ENCODE measurements around the gene SLC9A9. TPM values are rescaled to one million over a fixed set of nuclear protein-coding genes. Genes with fewer than 3 reads are reported as not detected.
A peak's percentile ranks its signal among the peaks of the same experiment; 100 is the strongest.

Gene SLC9A9
- total and polyA plus RNA-seq, 9 of the 15 experiments (the other 6 are each of a cell fraction or from before 2014, with no cell fraction given) = 0.03 to 0.13 TPM; not detected in 7

DNA sequence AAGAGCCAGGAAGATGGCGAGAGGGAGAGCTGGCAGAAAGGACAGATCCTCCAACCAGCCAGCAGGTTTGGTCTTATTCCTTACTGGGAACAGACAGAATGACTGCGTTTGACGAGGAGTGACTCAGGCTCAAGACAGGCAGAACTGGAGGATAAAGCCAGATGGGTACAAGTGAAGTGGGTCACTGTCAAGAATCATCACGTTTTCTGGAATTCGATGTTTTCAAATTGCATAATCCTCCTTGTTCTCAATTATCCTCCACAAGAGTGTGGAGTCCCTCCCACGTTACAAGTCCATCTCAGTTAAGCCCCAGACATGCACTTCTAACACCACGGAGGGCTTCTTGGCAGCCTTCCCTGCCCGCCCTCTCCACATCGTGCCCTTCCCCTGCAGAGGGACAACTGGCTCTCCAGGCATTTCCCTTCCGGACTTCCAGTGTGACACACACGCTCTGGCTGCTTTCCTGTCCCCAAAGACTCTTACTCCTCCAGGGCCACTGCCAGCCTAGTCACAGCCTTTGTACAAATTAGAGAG is 545.6 kb downstream of the SLC9A9 start (continued):
- 0 out of 6 replicates have a peak, but pooled peaks of 1 of the 3 experiments have one; percentile 35 for TF ChIP-seq ZBTB11 (CRISPR knock-in tag; IDR thresholded peaks at IDR 0.05)

DNA sequence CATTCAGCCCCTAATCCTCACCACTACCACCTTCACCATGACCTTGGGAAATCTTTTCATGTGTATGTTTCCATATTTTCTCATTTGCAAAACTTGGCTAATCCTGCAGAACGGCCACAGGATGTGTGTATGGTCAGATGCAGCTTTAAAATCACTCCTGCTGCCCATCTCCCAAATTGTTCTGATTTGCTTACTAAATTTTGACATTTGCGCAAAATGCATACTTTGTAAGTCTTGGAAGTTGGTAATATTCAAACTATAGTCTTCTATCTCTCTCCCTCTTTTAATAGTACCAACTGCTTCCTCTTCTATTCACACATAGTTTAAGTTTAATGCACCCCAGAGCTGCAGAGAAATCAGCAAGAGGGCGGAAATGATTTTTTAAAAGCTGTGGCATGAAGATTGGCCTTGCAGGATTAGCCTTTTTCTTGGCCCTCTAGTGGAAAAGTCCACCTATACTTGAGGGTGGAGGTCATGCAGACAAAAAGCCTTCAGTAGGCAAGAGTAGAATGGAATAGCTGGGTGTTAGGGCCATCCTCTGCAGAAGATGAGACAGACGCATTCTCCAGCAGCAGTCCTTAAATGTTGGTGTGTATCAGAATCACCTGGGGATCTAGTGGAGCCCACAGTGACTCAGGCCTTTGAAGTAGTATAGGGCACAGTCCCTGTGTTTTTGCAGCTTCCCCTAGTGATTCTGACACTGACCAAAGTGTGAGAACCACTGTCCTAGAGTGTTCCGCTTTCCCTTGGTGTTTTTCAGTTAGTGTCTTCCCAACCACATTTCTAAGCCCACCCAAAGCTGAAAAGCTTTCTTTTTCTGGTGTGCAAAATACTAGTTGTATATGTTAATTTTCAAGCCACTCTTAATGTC is 547.0 kb downstream of the SLC9A9 start:
- peaks cover 8 to 27% of the 10 kb centered on the region in 2 experiments; a peak in 4 of 5 replicates for H3K4me1 ChIP-seq (replicated peaks in 1 of 2; ENCODE audit: control insufficient read depth in 2 of 2, insufficient read depth in 2 of 2, low read length in 2 of 2)

More for the DNA sequence above, 547.0 kb downstream of the SLC9A9 start:
- H3K9ac ChIP-seq (ENCODE audit: insufficient read depth in 1 of 2, low read depth in 2 of 2, low read length in 2 of 2) = no peak overlapping the region
- BruUV-seq (replicated peaks) = no TSS peak
- FAIRE-seq (no peak), ATAC-seq (peak; percentile 57), DNase-seq (ENCODE audit: extremely low read depth in 1 of 4, low spot score in 3 of 4) (peak in 1 of 4 experiments; percentile 25)
- no peaks in the 10 kb centered on the region for H3K36me3 ChIP-seq (ENCODE audit: control insufficient read depth, insufficient read depth, low read length)
- no peaks in the 10 kb centered on the region for H4K20me1 ChIP-seq (replicated peaks; ENCODE audit: control insufficient read depth, insufficient read depth, low read length)
- no peaks in the 10 kb centered on the region for H3K79me2 ChIP-seq (ENCODE audit: control insufficient read depth, insufficient read depth, low read length)
- no peaks in the 10 kb centered on the region for H3K27me3 ChIP-seq (ENCODE audit: control insufficient read depth in 2 of 2, insufficient read depth in 2 of 2, low read length in 2 of 2)
- no peak overlapping the region for H3K4me3 ChIP-seq
- ChIA-PET POLR2A (interaction anchor here (0.5 to 1.7 kb wide), 3 partner anchors 10 to 176 kb away, joined by 3 to 4 read pairs (median 3); no protein-coding TSS in a partner anchor), CTCF (ENCODE audit: low intra/inter-chr PET ratio) (no interaction called here)
- H2AFZ ChIP-seq (ENCODE audit: low read depth, low read length) = 0 out of 2 replicates have a peak overlapping the region, but pooled peaks have one; percentile 28
- no peak overlapping the region for H3K27ac ChIP-seq (ENCODE audit: extremely low read depth, low read depth, low read length)
- TF ChIP-seq ZNF143 (CRISPR knock-in tag; IDR thresholded peaks at IDR 0.05) (no peak), NFRKB (IDR thresholded peaks at IDR 0.05; ENCODE audit: low read depth) (no peak), ZC3H11A (IDR thresholded peaks at IDR 0.05; ENCODE audit: low read depth, low read length) (no peak), NFE2 (IDR thresholded peaks at IDR 0.05; ENCODE audit: low read depth) (0 out of 2 replicates have a peak, but pooled peaks have one; percentile 45), CTCF (IDR thresholded peaks at IDR 0.05 in 2 of 3, conservative IDR thresholded peaks at IDR 0.05 in 1 of 3; ENCODE audit: insufficient read depth in 2 of 3, low read depth in 1 of 3, low read length in 3 of 3) (peak in 2 of 3 experiments; percentile 17 to 23; a peak in 1 of 6 replicates)
- no peak overlapping the region for H3K4me2 ChIP-seq (ENCODE audit: insufficient read depth, low read length)
- WGBS (ENCODE audit: insufficient coverage, low coverage, missing lambda C conversion rate) = 65% methylated on average over 5 of the region's 5 CpGs
- H3K9me1 ChIP-seq (ENCODE audit: control insufficient read depth, insufficient read depth, low read length) = no peaks in the 10 kb centered on the region
- no peaks in the 10 kb centered on the region for H3K9me3 ChIP-seq (replicated peaks; ENCODE audit: control insufficient read depth, insufficient read depth, low read depth, low read length)
- in situ Hi-C loops (cut with MboI) = no loop called here
- intact Hi-C loops (cut with micrococcal nuclease) = no loop called here
